Measurements from ENCODE around the gene SMCO1.
"Not testable (repeated sequence)": the region's sequence is repeated elsewhere in the genome, so short reads cannot be mapped to it uniquely, and the experiment has no call there.

Gene SMCO1

GRCh38 chr3:196486263-196486662 lies 28.9 kb downstream of the SMCO1 start:
- no peak for DNase-seq

DNA sequence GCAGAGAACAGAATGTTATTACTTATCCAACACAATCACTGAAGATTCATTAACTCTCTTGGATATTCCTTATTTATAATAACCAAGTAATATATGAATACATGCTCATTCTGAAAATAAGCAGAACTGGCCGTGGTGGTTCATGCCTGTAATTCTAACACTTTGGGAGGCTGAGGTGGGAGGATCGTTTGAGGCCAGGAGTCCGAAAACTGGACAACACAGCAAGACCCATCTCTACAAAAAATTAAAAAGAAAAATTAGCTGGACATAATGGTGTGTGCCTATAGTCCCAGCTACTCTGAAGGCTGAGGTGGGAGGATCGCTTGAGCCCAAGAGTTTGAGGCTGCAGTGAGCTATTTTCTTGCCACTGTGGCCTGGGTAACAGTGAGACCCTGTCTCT lies 37.5 kb downstream of the SMCO1 start:
- no peak for DNase-seq

- no peak for DNase-seq
Observed at GRCh38 chr3:196472286-196472685, 42.9 kb downstream of the SMCO1 start.

DNA sequence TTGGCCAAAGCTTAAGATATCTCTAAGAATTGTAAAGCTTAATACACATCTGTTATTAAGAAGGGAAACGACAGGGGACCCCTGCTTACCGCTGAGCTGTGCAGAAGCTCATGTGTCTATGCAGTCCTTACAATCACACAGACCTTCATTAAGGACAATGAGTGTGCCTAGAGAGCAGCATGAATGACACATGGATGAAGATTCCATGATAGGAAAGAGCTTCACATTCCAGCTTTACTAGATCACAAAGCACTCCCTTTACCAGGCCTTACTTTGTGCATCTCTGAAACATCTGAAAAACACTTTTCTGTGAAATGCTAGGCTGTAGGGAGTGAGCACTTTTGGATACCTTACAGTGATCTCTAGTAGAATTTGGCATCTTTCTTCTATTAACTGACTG lies 43.6 kb downstream of the SMCO1 start:
- DNase-seq = no peak

DNA sequence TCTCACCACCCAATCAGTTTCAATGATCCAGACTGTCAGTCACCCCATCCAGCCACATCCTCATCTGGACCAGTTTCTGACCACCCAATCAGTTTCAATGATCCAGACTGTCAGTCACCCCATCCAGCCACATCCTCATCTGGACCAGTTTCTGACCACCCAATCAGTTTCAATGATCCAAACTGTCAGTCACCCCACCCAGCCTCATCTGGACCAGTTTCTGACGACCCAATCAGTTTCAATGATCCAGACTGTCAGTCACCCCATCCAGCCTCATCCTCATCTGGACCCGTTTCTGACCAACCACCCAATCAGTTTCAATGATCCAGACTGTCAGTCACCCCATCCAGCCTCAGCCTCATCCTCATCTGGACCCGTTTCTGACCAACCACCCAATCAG lies 45.0 kb downstream of the SMCO1 start:
- DNase-seq = not testable (repeated sequence)

DNA sequence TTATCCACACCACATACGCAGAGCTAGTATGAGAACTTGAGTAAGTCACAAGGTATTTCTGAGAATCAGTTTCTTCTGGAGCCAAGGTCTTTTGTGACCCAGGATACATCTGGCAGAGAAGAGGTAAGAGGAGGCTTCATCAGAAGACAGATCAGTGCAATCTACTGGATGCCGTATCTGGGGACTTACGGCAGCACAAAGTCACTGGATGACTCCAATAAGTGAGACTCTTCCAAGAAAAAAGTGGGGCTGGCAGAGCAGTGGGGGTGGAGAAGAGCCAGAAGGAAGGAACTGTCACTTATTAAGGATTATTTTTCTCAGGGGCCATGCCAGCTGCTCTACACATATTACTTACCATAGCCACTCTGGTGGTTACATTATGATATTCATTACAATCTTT lies 51.3 kb downstream of the SMCO1 start:
- no peak for DNase-seq

- no peak for DNase-seq
Observed at GRCh38 chr3:196463478-196463756, 51.7 kb downstream of the SMCO1 start.

DNA sequence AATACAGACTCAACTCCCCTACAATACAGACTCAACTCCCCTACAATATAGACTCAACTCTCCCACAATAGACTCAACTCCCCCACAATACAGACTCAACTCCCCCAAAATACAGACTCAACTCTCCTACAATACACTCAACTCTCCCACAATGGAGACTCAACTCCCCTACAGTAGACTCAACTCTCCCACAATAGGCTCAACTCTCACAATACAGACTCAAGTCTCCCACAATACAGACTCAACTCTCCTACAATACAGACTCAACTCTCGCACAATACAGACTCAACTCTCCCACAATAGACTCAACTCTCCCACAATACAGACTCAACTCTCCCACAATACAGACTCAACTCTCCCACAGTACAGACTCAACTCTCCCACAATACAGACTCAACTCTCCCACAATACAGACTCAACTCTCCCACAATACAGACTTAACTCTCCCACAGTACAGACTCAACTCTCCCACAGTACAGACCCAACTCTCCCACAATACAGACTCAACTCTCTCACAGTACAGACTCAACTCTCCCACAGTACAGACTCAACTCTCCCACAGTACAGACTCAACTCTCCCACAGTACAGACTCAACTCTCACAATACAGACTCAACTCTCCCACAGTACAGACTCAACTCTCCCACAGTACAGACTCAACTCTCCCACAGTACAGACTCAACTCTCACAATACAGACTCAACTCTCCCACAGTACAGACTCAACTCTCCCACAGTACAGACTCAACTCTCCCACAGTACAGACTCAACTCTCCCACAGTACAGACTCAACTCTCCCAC lies 52.3 kb downstream of the SMCO1 start:
- not testable (repeated sequence) for DNase-seq

GRCh38 chr3:196458063-196458462 lies 57.1 kb downstream of the SMCO1 start:
- DNase-seq = no peak

DNA sequence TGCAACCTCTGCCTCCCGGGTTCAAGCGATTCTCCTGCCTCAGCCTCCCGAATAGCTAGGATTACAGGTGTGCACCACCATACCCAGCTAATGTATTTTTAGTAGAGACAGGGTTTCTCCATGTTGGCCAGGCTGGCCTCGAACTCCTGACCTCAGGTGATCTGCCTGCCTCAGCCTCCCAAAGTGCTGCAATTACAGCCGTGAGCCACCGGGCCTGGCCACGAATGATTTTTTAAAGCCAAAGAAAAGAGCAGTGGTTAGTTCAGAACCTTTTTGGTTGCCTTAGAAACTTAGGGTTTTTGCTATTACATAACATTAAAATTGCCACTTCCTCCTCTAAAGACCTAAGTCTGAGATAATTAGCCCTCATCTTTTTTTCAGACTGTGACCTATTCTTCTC lies 57.7 kb downstream of the SMCO1 start:
- not testable (repeated sequence) for DNase-seq
